Measurements from ENCODE around the gene CREM. TPM values are rescaled to one million over a fixed set of nuclear protein-coding genes. Genes with fewer than 3 reads are reported as not detected.

CREM gene
- total and polyA plus RNA-seq, 8 donors: 17.6 to 43.5 (median 33.9) TPM

- no peaks in the 10 kb centered on the region for H3K4me1 ChIP-seq
- no peaks in the 10 kb centered on the region for H3K27me3 ChIP-seq
- DNase-seq (no peak), ATAC-seq (no peak)
- no peak overlapping the region for H3K27ac ChIP-seq
- intact Hi-C loops (cut with DNase I): no loop called here
- no peak for TF ChIP-seq CTCF (IDR thresholded peaks at IDR 0.05)
- no peak overlapping the region for H3K4me3 ChIP-seq
- H3K9me3 ChIP-seq: no peaks in the 10 kb centered on the region
- no peaks in the 10 kb centered on the region for H3K36me3 ChIP-seq
Measured at GRCh38 chr10:35185260-35186034, 58.8 kb downstream of the CREM start.

GRCh38 chr10:35188954-35189353 lies 62.3 kb downstream of the CREM start:
- Histone ChIP-seq H3K9me3 (no peaks in the 10 kb centered on the region), H3K36me3 (no peaks in the 10 kb centered on the region), H3K4me3 (no peak overlapping the region), H3K4me1 (peaks cover 6 to 20% of the 10 kb centered on the region in 2 donors), H3K27me3 (no peaks in the 10 kb centered on the region), H3K27ac (no peak overlapping the region)
- ATAC-seq (no peak), DNase-seq (no peak)
- no peak for TF ChIP-seq CTCF (IDR thresholded peaks at IDR 0.05)
- intact Hi-C loops (cut with DNase I): no loop called here

- H3K9me3 ChIP-seq: no peaks in the 10 kb centered on the region
- H3K4me1 ChIP-seq: peaks cover 10 to 36% of the 10 kb centered on the region in 2 donors
- H3K4me3 ChIP-seq: no peak overlapping the region
- no peaks in the 10 kb centered on the region for H3K36me3 ChIP-seq
- peak in 1 of 4 donors; percentile 71 for DNase-seq
- intact Hi-C loops (cut with DNase I): no loop called here
- peak; percentile 35 for ATAC-seq
- H3K27me3 ChIP-seq: no peaks in the 10 kb centered on the region
- no peak for TF ChIP-seq CTCF (IDR thresholded peaks at IDR 0.05)
- H3K27ac ChIP-seq: peak overlapping the region; percentile 67 to 76
Measured at GRCh38 chr10:35191523-35191922, 64.9 kb downstream of the CREM start.

- DNase-seq: no peak
- peak overlapping the region in 1 of 2 donors; percentile 6 for H3K27ac ChIP-seq
- intact Hi-C loops (cut with DNase I): no loop called here
Measured at GRCh38 chr10:35192645-35193249, 66.1 kb downstream of the CREM start.

More at GRCh38 chr10:35192645-35193249, 66.1 kb downstream of the CREM start:
- Histone ChIP-seq H3K4me3 (no peak overlapping the region), H3K27me3 (no peaks in the 10 kb centered on the region), H3K9me3 (no peaks in the 10 kb centered on the region), H3K36me3 (no peaks in the 10 kb centered on the region), H3K4me1 (peaks cover 10 to 46% of the 10 kb centered on the region in 2 donors)
- TF ChIP-seq CTCF (IDR thresholded peaks at IDR 0.05): no peak
- no peak for ATAC-seq

Measured in left lung (tissue), 10 donors.